GM18870 (cell line): Measurements from ENCODE around the gene COA5.

Experiments
- ATAC-seq: cut with Tn5 transposase; IDR thresholded peaks from one replicate; pipeline ENCODE4 v1.9.1; 2021; ENCODE audit warnings: moderate library complexity; ENCODE audit not compliant: unreplicated experiment

Gene COA5

GRCh38 chr2:98608116-98608961, at the start of gene COA5, which contains the start of gene UNC50:
COA5 (minus strand) TSS chr2:98608512; CDS start chr2:98608405, 107 bp downstream.
UNC50 (plus strand) TSS chr2:98608589; CDS start chr2:98609760, 1,171 bp downstream.
- peak; percentile 53 for ATAC-seq

- no peak for ATAC-seq
Observed at GRCh38 chr2:98656800-98657199, 48.5 kb upstream of the COA5 start.

GRCh38 chr2:98654699-98655495, 46.6 kb upstream of the COA5 start:
- ATAC-seq = no peak

GRCh38 chr2:98650998-98651397, 42.7 kb upstream of the COA5 start:
- ATAC-seq = no peak

- ATAC-seq = no peak
Observed at GRCh38 chr2:98649992-98650375, 41.7 kb upstream of the COA5 start.

GRCh38 chr2:98649135-98649991, 41.1 kb upstream of the COA5 start:
- ATAC-seq = peak; percentile 72

- ATAC-seq = no peak
Observed at GRCh38 chr2:98648451-98648850, 40.1 kb upstream of the COA5 start.

- no peak for ATAC-seq
Observed at GRCh38 chr2:98647636-98648035, 39.3 kb upstream of the COA5 start.

GRCh38 chr2:98643496-98644100, 35.3 kb upstream of the COA5 start:
- ATAC-seq = no peak

GRCh38 chr2:98637401-98638147, 29.3 kb upstream of the COA5 start:
- ATAC-seq = no peak

- no peak for ATAC-seq
Observed at GRCh38 chr2:98634406-98635092, 26.2 kb upstream of the COA5 start.

- no peak for ATAC-seq
Observed at GRCh38 chr2:98632351-98632750, 24.0 kb upstream of the COA5 start.

GRCh38 chr2:98623657-98624056, 15.3 kb upstream of the COA5 start:
- ATAC-seq = no peak

GRCh38 chr2:98617149-98617548, 8.8 kb upstream of the COA5 start:
- no peak for ATAC-seq

- no peak for ATAC-seq
Observed at GRCh38 chr2:98615481-98615880, 7.2 kb upstream of the COA5 start.

- ATAC-seq = no peak
Observed at GRCh38 chr2:98614024-98614739, 5.9 kb upstream of the COA5 start.

- no peak for ATAC-seq
Observed at GRCh38 chr2:98608962-98609604, 771 bp upstream of the COA5 start.

- no peak for ATAC-seq
Observed at GRCh38 chr2:98607741-98608115, 584 bp downstream of the COA5 start.
